Brain microvascular endothelial cell (primary cell): ENCODE data around the gene METTL25B.

Source experiments
- DNase-seq: peaks from one replicate; pipeline ENCODE4 v3.0.0-alpha.2; 2020
- H3K27ac ChIP-seq: fragments of 250-450 bp; sonication (Bioruptor Pico); 2 replicates; pipeline ENCODE4 v1.5.1; 2020; ENCODE audit warnings: mild to moderate bottlenecking, moderate library complexity
- H3K27me3 ChIP-seq: fragments of 250-450 bp; sonication (Bioruptor Pico); replicated peaks from 2 replicates; pipeline ENCODE4 v1.5.1; 2020; ENCODE audit warnings: mild to moderate bottlenecking
- H3K36me3 ChIP-seq: fragments of 250-450 bp; sonication (Bioruptor Pico); replicated peaks from 2 replicates; pipeline ENCODE4 v1.5.1; 2020; ENCODE audit warnings: mild to moderate bottlenecking
- H3K4me3 ChIP-seq: 2 replicates; pipeline ENCODE4 v1.5.1; 2011; ENCODE audit warnings: low read depth, mild to moderate bottlenecking, control low read depth, low read length, moderate library complexity
- in situ Hi-C: cut with HindIII; loops from 2 replicates; pipeline ENCODE4 v1.10.0; 2017; ENCODE audit warnings: low sequenced_read_pairs, low pct_ligation_motif_present
- TF ChIP-seq, protein P1 (sequence below): IDR thresholded peaks from 2 replicates; pipeline ENCODE4 v1.5.1; 2011; ENCODE audit warnings: low read depth, mild to moderate bottlenecking, moderate library complexity, low read length, control low read depth, inconsistent platforms; ENCODE audit errors: missing control alignments

METTL25B gene

DNA sequence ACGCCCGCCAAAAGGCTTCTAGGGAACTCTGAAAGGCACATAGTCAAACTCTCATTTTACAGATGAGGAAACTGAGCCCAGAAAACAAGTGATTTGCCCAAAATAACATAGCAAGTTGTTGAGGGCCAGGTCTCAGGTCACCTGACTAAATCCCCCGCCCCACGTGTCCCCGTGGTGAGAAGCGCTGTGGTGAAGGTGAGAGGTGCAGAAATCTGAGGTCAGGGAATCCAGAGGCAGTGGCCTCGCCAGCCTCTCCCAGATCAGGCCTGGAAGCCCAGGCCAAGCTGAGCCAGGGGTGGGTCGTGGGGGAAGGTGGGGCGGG lies 18.1 kb downstream of the METTL25B start:
- in situ Hi-C loops, result no loop called here
- TF ChIP-seq, protein P1, sequence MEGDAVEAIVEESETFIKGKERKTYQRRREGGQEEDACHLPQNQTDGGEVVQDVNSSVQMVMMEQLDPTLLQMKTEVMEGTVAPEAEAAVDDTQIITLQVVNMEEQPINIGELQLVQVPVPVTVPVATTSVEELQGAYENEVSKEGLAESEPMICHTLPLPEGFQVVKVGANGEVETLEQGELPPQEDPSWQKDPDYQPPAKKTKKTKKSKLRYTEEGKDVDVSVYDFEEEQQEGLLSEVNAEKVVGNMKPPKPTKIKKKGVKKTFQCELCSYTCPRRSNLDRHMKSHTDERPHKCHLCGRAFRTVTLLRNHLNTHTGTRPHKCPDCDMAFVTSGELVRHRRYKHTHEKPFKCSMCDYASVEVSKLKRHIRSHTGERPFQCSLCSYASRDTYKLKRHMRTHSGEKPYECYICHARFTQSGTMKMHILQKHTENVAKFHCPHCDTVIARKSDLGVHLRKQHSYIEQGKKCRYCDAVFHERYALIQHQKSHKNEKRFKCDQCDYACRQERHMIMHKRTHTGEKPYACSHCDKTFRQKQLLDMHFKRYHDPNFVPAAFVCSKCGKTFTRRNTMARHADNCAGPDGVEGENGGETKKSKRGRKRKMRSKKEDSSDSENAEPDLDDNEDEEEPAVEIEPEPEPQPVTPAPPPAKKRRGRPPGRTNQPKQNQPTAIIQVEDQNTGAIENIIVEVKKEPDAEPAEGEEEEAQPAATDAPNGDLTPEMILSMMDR, result no peak
- DNase-seq, result no peak
- Histone ChIP-seq H3K27me3 (no peaks in the 10 kb centered on the region), H3K4me3 (peak overlapping the region; percentile 24), H3K27ac (peak overlapping the region; percentile 99), H3K36me3 (peaks cover 16% of the 10 kb centered on the region)

DNA sequence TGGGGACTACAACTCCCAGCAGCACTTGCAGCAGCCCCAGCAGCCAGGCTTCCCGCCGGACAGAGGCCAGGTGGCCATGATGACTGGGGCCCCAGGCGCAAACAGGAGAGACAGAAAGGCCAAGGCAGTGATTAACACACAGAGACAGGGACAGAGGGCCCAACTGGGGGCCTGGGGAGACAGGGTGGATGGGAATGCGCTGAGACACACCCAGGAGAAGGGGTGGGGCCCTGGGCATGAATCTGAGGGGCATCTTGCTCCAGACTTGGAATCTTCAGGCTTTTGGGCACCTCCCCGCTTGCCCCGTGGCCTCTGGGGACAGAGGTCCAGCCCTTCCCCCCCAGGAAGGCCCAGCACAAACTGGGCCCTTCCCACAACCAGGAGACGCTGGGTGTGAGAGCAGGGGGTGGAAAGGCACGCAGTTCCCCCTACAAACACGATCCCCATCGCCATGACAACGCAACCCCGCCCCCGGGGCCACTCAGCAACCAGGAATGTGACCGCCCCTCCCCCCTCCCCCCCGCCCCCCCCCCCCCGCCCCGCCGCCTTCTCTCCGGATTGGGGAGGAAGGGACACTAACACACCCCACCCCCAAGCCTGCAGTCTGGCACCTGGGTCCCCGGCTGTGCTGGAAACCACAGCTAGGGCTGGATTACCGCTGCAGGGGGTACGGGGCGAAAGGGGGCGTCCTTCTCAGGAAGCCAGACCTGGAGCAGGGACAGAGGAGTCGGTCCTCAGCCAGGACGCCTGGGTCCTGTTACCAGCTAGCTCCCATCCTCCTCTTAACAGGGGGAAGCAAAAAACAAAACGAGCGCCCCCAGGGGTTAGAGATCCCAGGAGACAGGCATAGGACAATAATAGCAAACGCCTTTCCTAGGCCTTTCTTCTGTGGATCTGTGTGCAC lies 18.7 kb downstream of the METTL25B start:
- peaks cover 10% of the 10 kb centered on the region for H3K36me3 ChIP-seq
- peak overlapping the region; percentile 99 for H3K27ac ChIP-seq
- TF ChIP-seq, protein P1, result peak; percentile 48
- no peaks in the 10 kb centered on the region for H3K27me3 ChIP-seq
- in situ Hi-C loops, result no loop called here
- H3K4me3 ChIP-seq, result peak overlapping the region; percentile 54
- DNase-seq, result peak; percentile 95

DNA sequence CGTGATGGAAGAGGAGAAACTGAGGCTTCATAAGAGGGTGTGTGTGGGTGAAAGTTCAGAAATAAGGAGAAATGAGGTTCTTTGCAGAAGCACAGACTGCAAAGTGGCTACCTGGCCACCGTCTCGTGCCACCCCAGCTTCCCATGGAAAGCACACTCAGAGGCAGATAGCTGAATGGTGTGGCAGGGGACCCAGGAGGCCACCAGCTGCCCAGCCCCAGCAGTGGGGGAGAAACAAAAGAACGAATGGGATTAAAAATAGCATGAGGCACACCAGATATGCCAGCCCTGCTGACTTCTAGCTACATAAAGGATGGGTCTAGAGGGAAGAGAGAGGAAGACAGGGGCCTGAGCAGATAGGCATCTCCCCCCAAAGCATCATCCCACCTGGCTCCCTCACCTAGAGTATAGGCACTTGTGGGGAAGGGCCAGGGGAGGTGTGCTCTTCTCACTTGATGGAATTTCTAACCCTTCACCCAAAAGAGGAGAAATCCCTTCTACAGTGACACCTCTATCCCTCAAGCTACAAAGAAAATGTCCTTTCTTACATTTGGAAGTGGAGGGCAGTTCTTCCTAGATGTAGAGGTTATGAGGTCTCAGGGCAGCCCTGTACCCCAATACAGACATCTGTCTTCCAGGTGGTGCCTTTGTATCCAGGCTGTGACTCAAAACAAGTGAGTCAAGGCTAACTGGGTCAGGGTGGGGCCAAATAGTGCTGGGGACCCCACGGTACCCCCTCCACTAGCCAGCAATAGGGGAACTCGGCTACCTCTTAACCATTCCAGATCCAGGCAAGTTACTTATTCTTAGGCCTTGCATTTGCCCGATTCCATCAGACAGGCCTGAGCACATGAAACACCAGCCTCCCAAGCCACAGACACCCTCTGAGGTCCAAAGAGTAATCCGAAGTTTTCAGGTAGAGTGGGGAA lies 19.7 kb downstream of the METTL25B start:
- in situ Hi-C loops, result no loop called here
- no peaks in the 10 kb centered on the region for H3K27me3 ChIP-seq
- no peak for DNase-seq
- H3K4me3 ChIP-seq, result peak overlapping the region; percentile 96
- TF ChIP-seq, protein P1, result no peak
- peak overlapping the region; percentile 99 for H3K27ac ChIP-seq
- peaks cover 4% of the 10 kb centered on the region for H3K36me3 ChIP-seq

DNA sequence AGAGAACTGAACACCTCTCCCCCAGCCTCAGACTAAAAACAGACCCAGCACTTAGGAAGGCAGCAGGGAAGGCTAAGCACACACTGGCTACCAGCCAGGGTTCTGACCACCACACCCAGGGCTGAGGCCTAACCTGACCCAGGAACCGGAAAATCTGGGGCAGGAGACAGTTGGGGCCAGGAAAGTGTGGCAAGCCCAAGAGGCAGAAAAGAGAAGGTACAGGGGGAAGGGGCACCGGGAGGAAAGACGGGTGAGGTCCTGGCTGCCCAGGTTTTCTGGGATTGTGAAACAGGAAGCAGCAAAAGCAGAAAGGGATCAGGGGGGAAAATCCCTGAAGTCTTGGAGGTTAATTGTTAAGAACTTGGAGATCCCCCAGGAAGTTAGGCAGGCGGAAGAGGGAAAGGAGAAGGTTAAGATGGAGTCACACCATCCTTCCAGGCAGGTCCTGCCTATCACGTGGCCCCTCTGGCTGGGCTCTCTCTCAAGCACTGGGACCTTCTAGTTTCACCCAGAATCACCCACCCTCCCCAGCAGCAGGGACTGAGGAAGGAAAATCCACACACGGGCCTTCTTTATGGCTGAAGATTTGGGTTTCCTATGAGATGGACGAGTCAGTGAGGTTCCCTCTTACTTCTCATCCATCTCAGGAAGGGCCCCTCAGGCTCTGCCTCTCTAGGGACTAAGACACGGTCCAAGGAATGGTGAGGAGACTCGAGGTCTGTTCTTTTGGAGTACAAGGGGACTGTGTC lies 20.6 kb downstream of the METTL25B start:
- Histone ChIP-seq H3K27me3 (no peaks in the 10 kb centered on the region), H3K27ac (peak overlapping the region; percentile 99), H3K4me3 (peak overlapping the region; percentile 96), H3K36me3 (no peaks in the 10 kb centered on the region)
- DNase-seq, result no peak
- TF ChIP-seq, protein P1, result no peak
- in situ Hi-C loops, result no loop called here

DNA sequence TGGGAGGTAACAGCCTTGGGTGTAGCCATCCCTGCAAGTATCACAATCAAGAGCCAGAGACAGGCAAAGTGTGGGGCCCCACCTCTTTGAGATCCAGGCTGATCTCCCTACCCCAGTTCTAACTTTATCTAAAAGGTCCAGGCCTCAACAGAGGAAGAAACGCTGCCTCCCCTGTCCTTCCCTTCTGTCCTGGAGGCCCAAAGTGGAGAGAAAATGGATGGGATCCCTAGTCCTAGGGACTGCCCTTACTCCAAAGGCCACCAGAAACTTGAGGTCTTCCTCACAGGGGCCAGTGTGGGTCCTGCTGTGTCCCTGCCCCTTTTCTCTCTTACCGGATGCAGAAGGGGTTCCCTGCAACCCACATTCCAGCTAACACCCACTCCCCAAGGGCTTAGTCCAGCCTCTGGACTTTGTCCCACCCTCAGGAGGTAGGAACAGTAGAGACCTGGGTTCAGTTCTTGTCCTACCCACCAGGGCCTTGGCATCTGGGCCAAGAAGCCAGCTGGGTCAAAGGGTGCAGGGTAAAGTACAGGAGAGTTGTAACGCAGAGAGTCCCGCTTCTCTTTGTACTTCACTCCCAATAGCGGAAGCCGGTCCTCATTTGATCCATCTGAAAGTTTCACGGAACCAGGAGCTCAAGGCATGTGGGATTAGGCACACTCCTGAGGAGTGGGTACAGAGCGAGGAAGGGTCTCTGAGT lies 21.3 kb downstream of the METTL25B start:
- in situ Hi-C loops, result no loop called here
- DNase-seq, result no peak
- Histone ChIP-seq H3K4me3 (peak overlapping the region; percentile 96), H3K27me3 (no peaks in the 10 kb centered on the region), H3K36me3 (no peaks in the 10 kb centered on the region), H3K27ac (peak overlapping the region; percentile 99)
- TF ChIP-seq, protein P1, result no peak
